DMS 273 treated with DMSO at 0.1 percent for 48 hours (cell line): ENCODE data around the gene RET.
A peak's percentile ranks its signal among the peaks of the same experiment; 100 is the strongest.
"Not testable (repeated sequence)": the region's sequence is repeated elsewhere in the genome, so short reads cannot be mapped to it uniquely, and the experiment has no call there.

Experiments used
- DNase-seq: peaks from one replicate; lab custom pipeline; 2025; lab: John Stamatoyannopoulos, UW

Gene RET

GRCh38 chr10:43078175-43078985 is 1.5 kb downstream of the RET start:
- DNase-seq, result no peak

- DNase-seq, result no peak
Observed at GRCh38 chr10:43078986-43079273, 2.1 kb downstream of the RET start.

GRCh38 chr10:43079856-43080255 is 3.0 kb downstream of the RET start:
- no peak for DNase-seq

- no peak for DNase-seq
Observed at GRCh38 chr10:43082087-43082486, 5.2 kb downstream of the RET start.

GRCh38 chr10:43082746-43083145 is 5.9 kb downstream of the RET start:
- DNase-seq, result no peak

GRCh38 chr10:43083764-43084163 is 6.9 kb downstream of the RET start:
- DNase-seq, result no peak

GRCh38 chr10:43084812-43085211 is 7.9 kb downstream of the RET start:
- no peak for DNase-seq

GRCh38 chr10:43086321-43086942 is 9.6 kb downstream of the RET start:
- no peak for DNase-seq

GRCh38 chr10:43089519-43089918 is 12.7 kb downstream of the RET start:
- DNase-seq, result no peak

- no peak for DNase-seq
Observed at GRCh38 chr10:43090188-43090587, 13.3 kb downstream of the RET start.

GRCh38 chr10:43090664-43091063 is 13.8 kb downstream of the RET start:
- DNase-seq, result no peak

- no peak for DNase-seq
Observed at GRCh38 chr10:43091846-43092245, 15.0 kb downstream of the RET start.

- DNase-seq, result no peak
Observed at GRCh38 chr10:43093423-43094076, 16.7 kb downstream of the RET start.

GRCh38 chr10:43094085-43094484 is 17.2 kb downstream of the RET start:
- DNase-seq, result no peak

- DNase-seq, result not testable (repeated sequence)
Observed at GRCh38 chr10:43099339-43099738, 22.5 kb downstream of the RET start.

- DNase-seq, result no peak
Observed at GRCh38 chr10:43099928-43100327, 23.1 kb downstream of the RET start.

GRCh38 chr10:43100366-43100765 is 23.5 kb downstream of the RET start:
- DNase-seq, result no peak

GRCh38 chr10:43102063-43102828 is 25.4 kb downstream of the RET start:
- DNase-seq, result no peak

GRCh38 chr10:43105102-43105955 is 28.5 kb downstream of the RET start:
- DNase-seq, result peak; percentile 25

- no peak for DNase-seq
Observed at GRCh38 chr10:43105956-43106229, 29.0 kb downstream of the RET start.

- no peak for DNase-seq
Observed at GRCh38 chr10:43106256-43107091, 29.6 kb downstream of the RET start.
